Osteoblast (primary cell): Measurements from ENCODE around the gene SREBF2. TPM values are rescaled to one million over a fixed set of nuclear protein-coding genes. Genes with fewer than 3 reads are reported as not detected.
A peak's percentile ranks its signal among the peaks of the same experiment; 100 is the strongest.

Experiments
- DNase-seq: peaks from one replicate; pipeline ENCODE4 v3.0.0; 2011; ENCODE audit warnings: low spot score, mixed read lengths; ENCODE audit not compliant: insufficient read length; ENCODE audit errors: missing footprints
- H2AFZ ChIP-seq: 2 replicates; pipeline ENCODE4 v1.6.0; 2011; ENCODE audit warnings: mild to moderate bottlenecking, low read length
- H3K27ac ChIP-seq: 2 replicates; pipeline ENCODE4 v1.5.1; 2011; ENCODE audit warnings: mild to moderate bottlenecking, low read depth, low read length, moderate library complexity
- H3K27me3 ChIP-seq: 2 replicates; pipeline ENCODE4 v1.6.0; 2012; ENCODE audit warnings: mild to moderate bottlenecking, control low read depth, inconsistent platforms, low read length, moderate library complexity; ENCODE audit not compliant: insufficient read depth
- H3K36me3 ChIP-seq: 2 replicates; pipeline ENCODE4 v1.5.1; 2011; ENCODE audit warnings: mild to moderate bottlenecking, low read length, control low read depth, moderate library complexity; ENCODE audit not compliant: insufficient read depth
- H3K4me1 ChIP-seq: 2 replicates; pipeline ENCODE4 v1.5.1; 2011; ENCODE audit warnings: mild to moderate bottlenecking, low read length, control low read depth, moderate library complexity; ENCODE audit not compliant: insufficient read depth
- H3K4me2 ChIP-seq: 2 replicates; pipeline ENCODE4 v1.6.0; 2011; ENCODE audit warnings: mild to moderate bottlenecking, low read length; ENCODE audit not compliant: insufficient read depth
- H3K4me3 ChIP-seq: fragments of 200-600 bp; sonication (generic); 3 replicates; pipeline ENCODE4 v1.5.1; 2012; ENCODE audit warnings: mild to moderate bottlenecking, low read length, inconsistent platforms; ENCODE audit not compliant: insufficient read depth
- H3K79me2 ChIP-seq: 2 replicates; pipeline ENCODE4 v1.6.0; 2012; ENCODE audit warnings: mild to moderate bottlenecking, low read length, control low read depth, inconsistent platforms; ENCODE audit not compliant: insufficient read depth
- H3K9me3 ChIP-seq: 2 replicates; pipeline ENCODE4 v1.5.1; 2011; ENCODE audit warnings: low read depth, low read length, control low read depth
- H4K20me1 ChIP-seq: 2 replicates; pipeline ENCODE4 v1.6.0; 2012; ENCODE audit warnings: mild to moderate bottlenecking, low read length, control low read depth; ENCODE audit not compliant: insufficient read depth
- CTCF ChIP-seq: IDR thresholded peaks from 2 replicates; pipeline ENCODE4 v1.5.1; 2011; ENCODE audit warnings: mild to moderate bottlenecking, low read depth, low read length, moderate library complexity; ENCODE audit errors: extremely low read depth
- total RNA-seq: library from RNA; depleted of rRNA; stranded (reverse); fragments of >200 nt; gene quantifications from 2 replicates; pipeline ENCODE4 v1.2.3, GENCODE V29; 2012

SREBF2 gene
- total RNA-seq, 1 donor, result 80.3 TPM

GRCh38 chr22:41828516-41828915, 4.4 kb upstream of the SREBF2 start:
- no peak for TF ChIP-seq CTCF
- no peak overlapping the region for H2AFZ ChIP-seq
- H4K20me1 ChIP-seq, result no peaks in the 10 kb centered on the region
- H3K27me3 ChIP-seq, result no peaks in the 10 kb centered on the region
- peaks cover 24% of the 10 kb centered on the region for H3K4me1 ChIP-seq
- H3K36me3 ChIP-seq, result no peaks in the 10 kb centered on the region
- no peak overlapping the region for H3K4me3 ChIP-seq
- no peak for DNase-seq
- no peak overlapping the region for H3K4me2 ChIP-seq
- H3K9me3 ChIP-seq, result no peaks in the 10 kb centered on the region
- no peak overlapping the region for H3K27ac ChIP-seq
- H3K79me2 ChIP-seq, result peaks cover 5% of the 10 kb centered on the region

- H3K9me3 ChIP-seq, result no peaks in the 10 kb centered on the region
- no peak overlapping the region for H3K27ac ChIP-seq
- H3K4me2 ChIP-seq, result no peak overlapping the region
- H4K20me1 ChIP-seq, result peaks cover 11% of the 10 kb centered on the region
- H3K4me3 ChIP-seq, result no peak overlapping the region
- no peak overlapping the region for H2AFZ ChIP-seq
- no peaks in the 10 kb centered on the region for H3K36me3 ChIP-seq
- TF ChIP-seq CTCF, result no peak
- DNase-seq, result no peak
- H3K4me1 ChIP-seq, result peaks cover 20% of the 10 kb centered on the region
- H3K79me2 ChIP-seq, result peaks cover 19% of the 10 kb centered on the region
- H3K27me3 ChIP-seq, result no peaks in the 10 kb centered on the region
Measured at GRCh38 chr22:41830174-41830573, 2.7 kb upstream of the SREBF2 start.

- Histone ChIP-seq H3K4me2 (no peak overlapping the region), H3K79me2 (peaks cover 29% of the 10 kb centered on the region), H2AFZ (no peak overlapping the region), H3K9me3 (no peaks in the 10 kb centered on the region), H3K4me3 (no peak overlapping the region), H3K36me3 (peaks cover 7% of the 10 kb centered on the region), H3K27me3 (no peaks in the 10 kb centered on the region), H3K27ac (no peak overlapping the region), H4K20me1 (peaks cover 18% of the 10 kb centered on the region), H3K4me1 (peaks cover 14% of the 10 kb centered on the region)
- DNase-seq, result no peak
- no peak for TF ChIP-seq CTCF
Measured at GRCh38 chr22:41831383-41831782, 1.5 kb upstream of the SREBF2 start.

GRCh38 chr22:41831828-41832552, 915 bp upstream of the SREBF2 start:
- Histone ChIP-seq H3K27me3 (no peaks in the 10 kb centered on the region), H3K4me1 (peaks cover 14% of the 10 kb centered on the region), H4K20me1 (peaks cover 18% of the 10 kb centered on the region), H2AFZ (peak overlapping the region; percentile 94), H3K9me3 (no peaks in the 10 kb centered on the region), H3K36me3 (peaks cover 13% of the 10 kb centered on the region), H3K4me2 (peak overlapping the region; percentile 89), H3K4me3 (peak overlapping the region; percentile 88), H3K27ac (peak overlapping the region; percentile 90), H3K79me2 (peaks cover 35% of the 10 kb centered on the region)
- DNase-seq, result peak; percentile 69
- TF ChIP-seq CTCF, result no peak
